A549 (cell line): Measurements from ENCODE around the gene VAV3. TPM values are rescaled to one million over a fixed set of nuclear protein-coding genes. Genes with fewer than 3 reads are reported as not detected.

Source experiments
- ATAC-seq, 2 experiments: fragments of 200-7000 bp in 1 of 2; fragments of >200 bp in 1 of 2; cut with Nextera tagmentation in 1 of 2; cut with Tn5 transposase in 1 of 2; 3 replicates each; pipeline versions ENCODE4 v1.8.0 to v1.9.1; 2018 to 2020; ENCODE audit warnings: mild to moderate bottlenecking in 1 of 2, moderate library complexity in 1 of 2
- CTCF ChIA-PET: fragments of 300-600 bp; sonication (Branson Sonifier 250); formaldehyde crosslinking; extraction: SDS; loops from one replicate; lab custom pipeline; 2021; ENCODE audit warnings: antibody characterized with exemption, inconsistent platforms; lab: Yijun Ruan, JAX
- POLR2A ChIA-PET: fragments of 350-600 bp; formaldehyde crosslinking; extraction: SDS; loops from one replicate; lab custom pipeline; 2021; ENCODE audit warnings: antibody characterized with exemption, inconsistent platforms; lab: Yijun Ruan, JAX
- DNase-seq, 2 experiments: peaks; one replicate each; pipeline versions ENCODE4 v3.0.0 to v3.0.0-alpha.2; 2011 to 2016; ENCODE audit warnings: low read depth in 1 of 2, low spot score in 1 of 2
- FAIRE-seq: peaks from 2 replicates; lab custom pipeline; 2011; peaks lifted over from hg19 to GRCh38; lab: Jason Lieb, UNC
- H3K27ac ChIP-seq, 2 experiments: fragments of >200 bp; sonication (Bioruptor Twin); formaldehyde crosslinking; 3 replicates each; pipeline ENCODE4 v1.5.1; 2016 to 2017
- H3K4me1 ChIP-seq: fragments of >200 bp; sonication (Bioruptor Twin); formaldehyde crosslinking; 3 replicates; pipeline ENCODE4 v1.6.1; 2016
- H3K4me2 ChIP-seq: fragments of >200 bp; sonication (Bioruptor Twin); formaldehyde crosslinking; 3 replicates; pipeline ENCODE4 v1.6.1; 2016
- H3K4me3 ChIP-seq: fragments of >200 bp; sonication (Bioruptor Twin); formaldehyde crosslinking; 3 replicates; pipeline ENCODE4 v1.5.1; 2016
- H3K9me3 ChIP-seq: fragments of >200 bp; sonication (Bioruptor Twin); formaldehyde crosslinking; 3 replicates; pipeline ENCODE4 v1.6.1; 2016
- BHLHE40 ChIP-seq: IDR thresholded peaks from 2 replicates; pipeline ENCODE4 v1.6.1; 2012; ENCODE audit warnings: low read depth, low read length, inconsistent platforms
- CTCF ChIP-seq: fragments of >200 bp; sonication (Bioruptor Twin); formaldehyde crosslinking; IDR thresholded peaks from 3 replicates; pipeline ENCODE4 v1.5.1; 2016
- EHF ChIP-seq: fragments of 250-450 bp; sonication (Bioruptor Pico); IDR thresholded peaks from 2 replicates; pipeline ENCODE4 v1.5.0; 2020; ENCODE audit warnings: mild to moderate bottlenecking
- EHMT2 ChIP-seq: fragments of 200-600 bp; sonication (generic); IDR thresholded peaks from 2 replicates; pipeline ENCODE4 v1.6.1; 2016; ENCODE audit warnings: antibody characterized with exemption, low read depth, mild to moderate bottlenecking, moderate library complexity
- EP300 ChIP-seq, 2 experiments: fragments of >200 bp; sonication (Bioruptor Twin); formaldehyde crosslinking; IDR thresholded peaks; 2 replicates in 1 of 2; 3 replicates in 1 of 2; pipeline ENCODE4 v1.6.1; 2016 to 2017
- FOSB ChIP-seq: fragments of 250-450 bp; sonication (Bioruptor Pico); IDR thresholded peaks from 2 replicates; pipeline ENCODE4 v1.5.0; 2020; ENCODE audit warnings: mild to moderate bottlenecking, moderate library complexity
- FOSL2 ChIP-seq, 2 experiments: fragments of 450-650 bp in 1 of 2; fragments of >200 bp in 1 of 2; sonication (Bioruptor Twin) in 1 of 2; formaldehyde crosslinking; IDR thresholded peaks; 2 replicates each; pipeline versions ENCODE4 v1.5.0 to v1.6.1; 2016 to 2020; ENCODE audit warnings: mild to moderate bottlenecking in 1 of 2, moderate library complexity in 1 of 2
- HMGXB4 ChIP-seq: fragments of 250-450 bp; sonication (Bioruptor Pico); IDR thresholded peaks from 2 replicates; pipeline ENCODE4 v1.5.0; 2021; ENCODE audit warnings: mild to moderate bottlenecking, moderate library complexity, borderline replicate concordance
- HOXA7 ChIP-seq: fragments of 250-450 bp; sonication (Bioruptor Pico); IDR thresholded peaks from 2 replicates; pipeline ENCODE4 v1.5.0; 2020; ENCODE audit warnings: mild to moderate bottlenecking, moderate library complexity
- HOXB13 ChIP-seq: fragments of 250-450 bp; sonication (Bioruptor Pico); IDR thresholded peaks from 2 replicates; pipeline ENCODE4 v1.5.0; 2020; ENCODE audit warnings: low read depth, mild to moderate bottlenecking, moderate library complexity
- KDM5A ChIP-seq: fragments of 200-600 bp; sonication (generic); IDR thresholded peaks from 2 replicates; pipeline ENCODE4 v1.6.1; 2016; ENCODE audit warnings: antibody characterized with exemption, mild to moderate bottlenecking
- MAFK ChIP-seq: fragments of 450-650 bp; IDR thresholded peaks from 2 replicates; pipeline ENCODE4 v1.6.1; 2014; ENCODE audit not compliant: partially characterized antibody
- MYC ChIP-seq: IDR thresholded peaks from 2 replicates; pipeline ENCODE4 v1.6.1; 2012; ENCODE audit warnings: mild to moderate bottlenecking, inconsistent platforms, low read length, improper control_type of control experiment, borderline replicate concordance
- NPAS2 ChIP-seq: fragments of 250-450 bp; sonication (Bioruptor Pico); IDR thresholded peaks from 2 replicates; pipeline ENCODE4 v1.8.0; 2022; ENCODE audit warnings: mild to moderate bottlenecking, moderate library complexity, borderline replicate concordance
- PHF8 ChIP-seq: fragments of 200-600 bp; sonication (generic); IDR thresholded peaks from 2 replicates; pipeline ENCODE4 v1.6.1; 2016; ENCODE audit warnings: low read depth, mild to moderate bottlenecking, antibody characterized with exemption, moderate library complexity, borderline replicate concordance
- POLR2A ChIP-seq: IDR thresholded peaks from 2 replicates; pipeline ENCODE4 v1.6.1; 2012; ENCODE audit warnings: mild to moderate bottlenecking, low read length
- RARB ChIP-seq: fragments of 250-450 bp; sonication (Bioruptor Pico); IDR thresholded peaks from 2 replicates; pipeline ENCODE4 v1.8.0; 2021; ENCODE audit warnings: mild to moderate bottlenecking, moderate library complexity
- RCOR1 ChIP-seq: fragments of 150-350 bp; IDR thresholded peaks from 2 replicates; pipeline ENCODE4 v1.6.1; 2014; ENCODE audit warnings: antibody characterized with exemption, low read length, low read depth
- RFX5 ChIP-seq: fragments of 450-650 bp; IDR thresholded peaks from 2 replicates; pipeline ENCODE4 v1.7.1; 2014; ENCODE audit warnings: antibody characterized with exemption, mild to moderate bottlenecking, moderate library complexity
- SREBF2 ChIP-seq: fragments of 450-650 bp; IDR thresholded peaks from 2 replicates; pipeline ENCODE4 v1.6.1; 2014; ENCODE audit warnings: mild to moderate bottlenecking, moderate library complexity
- ZC3H11A ChIP-seq: fragments of 450-650 bp; IDR thresholded peaks from 2 replicates; pipeline ENCODE4 v1.6.1; 2014; ENCODE audit warnings: antibody characterized with exemption, mild to moderate bottlenecking
- ZFP36 ChIP-seq: fragments of 450-650 bp; IDR thresholded peaks from 2 replicates; pipeline ENCODE4 v1.6.1; 2014; ENCODE audit warnings: borderline replicate concordance; ENCODE audit not compliant: partially characterized antibody
- ZNF302 ChIP-seq: fragments of 250-450 bp; sonication (Bioruptor Pico); IDR thresholded peaks from 2 replicates; pipeline ENCODE4 v1.9.0; 2021; ENCODE audit warnings: inconsistent platforms, mild to moderate bottlenecking, moderate library complexity
- WGBS: methylation state at CpG from one replicate; pipeline ENCODE4 v1.1.6; 2017; ENCODE audit errors: missing lambda C conversion rate; 5-methylcytosine and 5-hydroxymethylcytosine counted together
- polyA plus RNA-seq, 4 experiments: library from polyadenylated mRNA; depleted of rRNA in 3 of 4; stranded (reverse); fragments of >200 nt; fragmentation: RNase III in 1 of 4; extraction: RNeasy Plus Mini Kit Qiagen cat#74134 plus additional on column Dnase treatment in 1 of 4; gene quantifications; 2 replicates in 3 of 4; 3 replicates in 1 of 4; pipeline ENCODE4 v1.2.3, GENCODE V29; 2011 to 2017
- TF ChIP-seq, protein P1 (sequence below): IDR thresholded peaks from 2 replicates; pipeline ENCODE4 v1.6.1; 2012; ENCODE audit warnings: low read depth, borderline replicate concordance
- TF ChIP-seq, protein P2 (sequence below): fragments of 150-350 bp; IDR thresholded peaks from 2 replicates; pipeline ENCODE4 v1.6.1; 2014; ENCODE audit warnings: low read depth, mild to moderate bottlenecking, low read length
- TF ChIP-seq, protein P3 (sequence below): IDR thresholded peaks from 2 replicates; pipeline ENCODE4 v1.6.1; 2012
- TF ChIP-seq, protein P4 (sequence below): fragments of >200 bp; sonication (Bioruptor Twin); formaldehyde crosslinking; IDR thresholded peaks from 3 replicates; pipeline ENCODE4 v1.6.1; 2016

Gene VAV3
- polyA plus RNA-seq, 2 of the 4 experiments (the other 2 are of a cell fraction): 12.8 to 22.7 TPM

DNA sequence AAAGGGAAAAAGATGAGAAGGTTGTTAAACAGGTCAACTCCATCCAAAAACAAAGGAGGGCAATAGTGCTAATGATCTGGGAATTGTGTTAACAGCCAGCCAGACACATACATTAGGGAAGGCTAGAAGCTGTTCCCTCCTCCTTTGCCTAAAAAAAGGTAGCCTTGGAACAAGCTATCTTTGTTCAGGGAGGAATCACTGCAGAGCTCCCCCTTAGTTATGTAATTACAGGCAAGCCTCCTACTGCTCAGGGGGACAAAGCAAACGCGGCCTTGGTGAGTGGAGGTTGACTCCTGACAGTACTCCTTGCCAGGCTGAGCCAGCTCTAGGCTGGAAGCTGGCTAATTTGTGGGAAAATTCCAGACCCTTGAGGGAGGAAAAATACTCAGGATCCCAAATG lies 97.6 kb downstream of the VAV3 start (continued):
- TF ChIP-seq, protein P1, sequence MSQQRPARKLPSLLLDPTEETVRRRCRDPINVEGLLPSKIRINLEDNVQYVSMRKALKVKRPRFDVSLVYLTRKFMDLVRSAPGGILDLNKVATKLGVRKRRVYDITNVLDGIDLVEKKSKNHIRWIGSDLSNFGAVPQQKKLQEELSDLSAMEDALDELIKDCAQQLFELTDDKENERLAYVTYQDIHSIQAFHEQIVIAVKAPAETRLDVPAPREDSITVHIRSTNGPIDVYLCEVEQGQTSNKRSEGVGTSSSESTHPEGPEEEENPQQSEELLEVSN: no peak
- TF ChIP-seq HOXB13 (CRISPR knock-in tag) (no peak), NPAS2 (CRISPR knock-in tag) (no peak), ZFP36 (no peak), POLR2A (no peak), EHF (CRISPR knock-in tag) (no peak), PHF8 (no peak), MAFK (no peak), ZNF302 (CRISPR knock-in tag) (no peak), FOSB (CRISPR knock-in tag) (no peak)

DNA sequence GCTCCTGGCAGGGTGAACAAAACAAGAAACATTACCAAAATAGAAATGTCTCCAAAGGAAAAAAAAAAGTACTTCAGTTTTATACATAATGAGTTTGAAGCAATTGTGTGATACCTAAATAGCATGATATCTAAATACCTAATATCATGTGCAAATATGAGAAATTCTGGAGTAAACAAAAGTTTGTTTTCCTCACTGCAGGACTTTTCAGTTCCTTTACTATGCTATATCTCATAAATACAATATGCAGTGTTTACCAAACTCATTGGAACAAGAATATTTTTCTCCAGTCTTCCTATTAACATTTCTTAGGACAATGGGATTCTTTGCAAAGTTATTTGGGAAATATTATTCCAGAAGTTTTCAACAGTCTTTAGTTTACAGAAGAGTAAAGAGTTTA lies 98.1 kb downstream of the VAV3 start:
- H3K4me1 ChIP-seq: no peaks in the 10 kb centered on the region
- no peak overlapping the region for H3K4me2 ChIP-seq
- H3K27ac ChIP-seq: no peak overlapping the region
- no peak for FAIRE-seq
- H3K4me3 ChIP-seq: no peak overlapping the region
- no peak for DNase-seq
- ATAC-seq: no peak
- POLR2A ChIA-PET: no interaction called here
- CTCF ChIA-PET: no interaction called here
- H3K9me3 ChIP-seq: no peaks in the 10 kb centered on the region
- TF ChIP-seq HOXA7 (CRISPR knock-in tag): no peak
- no peak for TF ChIP-seq BHLHE40
- no peak for TF ChIP-seq ZC3H11A
- TF ChIP-seq EHMT2: no peak
- no peak for TF ChIP-seq KDM5A
- TF ChIP-seq, protein P2, sequence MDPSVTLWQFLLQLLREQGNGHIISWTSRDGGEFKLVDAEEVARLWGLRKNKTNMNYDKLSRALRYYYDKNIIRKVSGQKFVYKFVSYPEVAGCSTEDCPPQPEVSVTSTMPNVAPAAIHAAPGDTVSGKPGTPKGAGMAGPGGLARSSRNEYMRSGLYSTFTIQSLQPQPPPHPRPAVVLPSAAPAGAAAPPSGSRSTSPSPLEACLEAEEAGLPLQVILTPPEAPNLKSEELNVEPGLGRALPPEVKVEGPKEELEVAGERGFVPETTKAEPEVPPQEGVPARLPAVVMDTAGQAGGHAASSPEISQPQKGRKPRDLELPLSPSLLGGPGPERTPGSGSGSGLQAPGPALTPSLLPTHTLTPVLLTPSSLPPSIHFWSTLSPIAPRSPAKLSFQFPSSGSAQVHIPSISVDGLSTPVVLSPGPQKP: no peak
- no peak for TF ChIP-seq SREBF2
- TF ChIP-seq CTCF: no peak
- TF ChIP-seq EP300 (IDR thresholded peaks at IDR 0.05): no peak
- TF ChIP-seq MYC: no peak
- no peak for TF ChIP-seq RARB (CRISPR knock-in tag)
- no peak for TF ChIP-seq HMGXB4
- TF ChIP-seq EHF (CRISPR knock-in tag): no peak
- no peak for TF ChIP-seq RCOR1

GRCh38 chr1:107865627-107866026 lies 99.4 kb downstream of the VAV3 start:
- TF ChIP-seq, protein P3, sequence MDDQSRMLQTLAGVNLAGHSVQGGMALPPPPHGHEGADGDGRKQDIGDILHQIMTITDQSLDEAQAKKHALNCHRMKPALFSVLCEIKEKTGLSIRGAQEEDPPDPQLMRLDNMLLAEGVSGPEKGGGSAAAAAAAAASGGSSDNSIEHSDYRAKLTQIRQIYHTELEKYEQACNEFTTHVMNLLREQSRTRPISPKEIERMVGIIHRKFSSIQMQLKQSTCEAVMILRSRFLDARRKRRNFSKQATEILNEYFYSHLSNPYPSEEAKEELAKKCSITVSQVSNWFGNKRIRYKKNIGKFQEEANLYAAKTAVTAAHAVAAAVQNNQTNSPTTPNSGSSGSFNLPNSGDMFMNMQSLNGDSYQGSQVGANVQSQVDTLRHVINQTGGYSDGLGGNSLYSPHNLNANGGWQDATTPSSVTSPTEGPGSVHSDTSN: no peak
- TF ChIP-seq FOSL2 (IDR thresholded peaks at IDR 0.05) (no peak), FOSL2 (CRISPR knock-in tag; IDR thresholded peaks at IDR 0.05) (no peak), RFX5 (no peak)
- TF ChIP-seq, protein P4, sequence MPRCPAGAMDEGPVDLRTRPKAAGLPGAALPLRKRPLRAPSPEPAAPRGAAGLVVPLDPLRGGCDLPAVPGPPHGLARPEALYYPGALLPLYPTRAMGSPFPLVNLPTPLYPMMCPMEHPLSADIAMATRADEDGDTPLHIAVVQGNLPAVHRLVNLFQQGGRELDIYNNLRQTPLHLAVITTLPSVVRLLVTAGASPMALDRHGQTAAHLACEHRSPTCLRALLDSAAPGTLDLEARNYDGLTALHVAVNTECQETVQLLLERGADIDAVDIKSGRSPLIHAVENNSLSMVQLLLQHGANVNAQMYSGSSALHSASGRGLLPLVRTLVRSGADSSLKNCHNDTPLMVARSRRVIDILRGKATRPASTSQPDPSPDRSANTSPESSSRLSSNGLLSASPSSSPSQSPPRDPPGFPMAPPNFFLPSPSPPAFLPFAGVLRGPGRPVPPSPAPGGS: no peak
- Histone ChIP-seq H3K27ac (no peak overlapping the region), H3K4me1 (no peaks in the 10 kb centered on the region), H3K9me3 (no peaks in the 10 kb centered on the region), H3K4me3 (no peak overlapping the region), H3K4me2 (no peak overlapping the region)
- ATAC-seq: no peak
- POLR2A ChIA-PET: no interaction called here
- CTCF ChIA-PET: no interaction called here
- FAIRE-seq: no peak
- WGBS: 96% methylated on average over 1 of the region's 1 CpG
- DNase-seq: no peak
